ENCODE measurements around the gene LRBA. TPM values are rescaled to one million over a fixed set of nuclear protein-coding genes. Genes with fewer than 3 reads are reported as not detected.

The LRBA gene
- polyA plus RNA-seq, 1 of the 3 experiments (the other 2 are of a cell fraction) = 11.4 TPM

DNA sequence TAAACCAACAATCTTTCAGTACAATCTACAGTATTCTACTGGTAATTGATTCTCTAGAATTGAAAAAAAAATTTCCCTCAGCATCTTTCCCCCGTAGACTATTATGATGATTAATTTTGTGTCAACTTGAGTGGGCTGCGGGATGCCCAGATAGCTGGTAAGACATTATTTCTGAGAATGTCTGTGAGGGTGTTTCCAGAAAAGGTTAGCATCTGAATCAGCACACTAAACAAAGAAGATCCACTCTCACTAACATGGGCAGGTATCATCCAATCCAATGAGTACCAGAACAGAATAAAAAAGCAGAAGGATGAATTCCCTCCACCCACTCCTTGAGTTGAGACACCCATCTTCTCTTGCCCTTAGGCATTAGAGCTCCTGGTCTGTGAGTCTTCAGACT lies 619.2 kb downstream of the LRBA start:
- TF ChIP-seq TCF12 (IDR thresholded peaks at IDR 0.05) = no peak
- no peak for TF ChIP-seq EP300 (IDR thresholded peaks at IDR 0.05; ENCODE audit: borderline replicate concordance in 1 of 2, low read depth in 1 of 2, low read length in 1 of 2)
- TF ChIP-seq TAF1 (IDR thresholded peaks at IDR 0.05; ENCODE audit: borderline replicate concordance, low read depth, low read length) = no peak
- TF ChIP-seq, protein P1, sequence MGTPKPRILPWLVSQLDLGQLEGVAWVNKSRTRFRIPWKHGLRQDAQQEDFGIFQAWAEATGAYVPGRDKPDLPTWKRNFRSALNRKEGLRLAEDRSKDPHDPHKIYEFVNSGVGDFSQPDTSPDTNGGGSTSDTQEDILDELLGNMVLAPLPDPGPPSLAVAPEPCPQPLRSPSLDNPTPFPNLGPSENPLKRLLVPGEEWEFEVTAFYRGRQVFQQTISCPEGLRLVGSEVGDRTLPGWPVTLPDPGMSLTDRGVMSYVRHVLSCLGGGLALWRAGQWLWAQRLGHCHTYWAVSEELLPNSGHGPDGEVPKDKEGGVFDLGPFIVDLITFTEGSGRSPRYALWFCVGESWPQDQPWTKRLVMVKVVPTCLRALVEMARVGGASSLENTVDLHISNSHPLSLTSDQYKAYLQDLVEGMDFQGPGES (IDR thresholded peaks at IDR 0.05; ENCODE audit: low read depth, low read length) = no peak
- no peak for TF ChIP-seq RAD21 (IDR thresholded peaks at IDR 0.05; ENCODE audit: low read length)
- no peak for TF ChIP-seq JUND (IDR thresholded peaks at IDR 0.05)
- TF ChIP-seq MXI1 (IDR thresholded peaks at IDR 0.05; ENCODE audit: low read depth, low read length) = no peak
- no peak for TF ChIP-seq POLR2AphosphoS5 (IDR thresholded peaks at IDR 0.05; ENCODE audit: low read depth, low read length)
- TF ChIP-seq FOSL2 (IDR thresholded peaks at IDR 0.05; ENCODE audit: borderline replicate concordance, low read depth) = no peak
- TF ChIP-seq, protein P2, sequence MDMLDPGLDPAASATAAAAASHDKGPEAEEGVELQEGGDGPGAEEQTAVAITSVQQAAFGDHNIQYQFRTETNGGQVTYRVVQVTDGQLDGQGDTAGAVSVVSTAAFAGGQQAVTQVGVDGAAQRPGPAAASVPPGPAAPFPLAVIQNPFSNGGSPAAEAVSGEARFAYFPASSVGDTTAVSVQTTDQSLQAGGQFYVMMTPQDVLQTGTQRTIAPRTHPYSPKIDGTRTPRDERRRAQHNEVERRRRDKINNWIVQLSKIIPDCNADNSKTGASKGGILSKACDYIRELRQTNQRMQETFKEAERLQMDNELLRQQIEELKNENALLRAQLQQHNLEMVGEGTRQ (IDR thresholded peaks at IDR 0.05; ENCODE audit: borderline replicate concordance, low read depth, low read length) = no peak
- no peak for TF ChIP-seq SMC3 (IDR thresholded peaks at IDR 0.05; ENCODE audit: low read depth, low read length)
- no peak for TF ChIP-seq RCOR1 (IDR thresholded peaks at IDR 0.05; ENCODE audit: low read length)
- TF ChIP-seq, protein P3, sequence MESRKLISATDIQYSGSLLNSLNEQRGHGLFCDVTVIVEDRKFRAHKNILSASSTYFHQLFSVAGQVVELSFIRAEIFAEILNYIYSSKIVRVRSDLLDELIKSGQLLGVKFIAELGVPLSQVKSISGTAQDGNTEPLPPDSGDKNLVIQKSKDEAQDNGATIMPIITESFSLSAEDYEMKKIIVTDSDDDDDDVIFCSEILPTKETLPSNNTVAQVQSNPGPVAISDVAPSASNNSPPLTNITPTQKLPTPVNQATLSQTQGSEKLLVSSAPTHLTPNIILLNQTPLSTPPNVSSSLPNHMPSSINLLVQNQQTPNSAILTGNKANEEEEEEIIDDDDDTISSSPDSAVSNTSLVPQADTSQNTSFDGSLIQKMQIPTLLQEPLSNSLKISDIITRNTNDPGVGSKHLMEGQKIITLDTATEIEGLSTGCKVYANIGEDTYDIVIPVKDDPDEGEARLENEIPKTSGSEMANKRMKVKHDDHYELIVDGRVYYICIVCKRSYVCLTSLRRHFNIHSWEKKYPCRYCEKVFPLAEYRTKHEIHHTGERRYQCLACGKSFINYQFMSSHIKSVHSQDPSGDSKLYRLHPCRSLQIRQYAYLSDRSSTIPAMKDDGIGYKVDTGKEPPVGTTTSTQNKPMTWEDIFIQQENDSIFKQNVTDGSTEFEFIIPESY (IDR thresholded peaks at IDR 0.05; ENCODE audit: borderline replicate concordance, low read depth) = no peak
- ChIA-PET CTCF (interaction anchor here (0.7 to 1.1 kb wide), 2 partner anchors 9 to 471 kb away, joined by 3 read pairs; no protein-coding TSS in a partner anchor), POLR2A (no interaction called here)
- Histone ChIP-seq H3K4me1 (ENCODE audit: control insufficient read depth in 1 of 2, insufficient read depth in 2 of 2, low read depth in 1 of 2, low read length in 1 of 2) (no peaks in the 10 kb centered on the region), H3K4me3 (ENCODE audit: low read depth in 2 of 2, low read length in 1 of 2) (no peak overlapping the region), H4K20me1 (ENCODE audit: insufficient read depth) (no peaks in the 10 kb centered on the region), H3K9me3 (0 out of 2 replicates have a peak, but pooled peaks cover 5% of the 10 kb centered on the region), H3K79me2 (ENCODE audit: insufficient read depth) (no peaks in the 10 kb centered on the region), H3K27ac (ENCODE audit: low read depth in 2 of 2, low read length in 1 of 2) (no peak overlapping the region), H2AFZ (ENCODE audit: low read depth) (no peak overlapping the region), H3K36me3 (replicated peaks in 1 of 2; ENCODE audit: control insufficient read depth in 1 of 2, insufficient read depth in 2 of 2, low read length in 1 of 2) (no peaks in the 10 kb centered on the region), H3F3A (replicated peaks; ENCODE audit: insufficient read depth) (no peaks in the 10 kb centered on the region), H3K9me2 (no peaks in the 10 kb centered on the region), H3K9ac (no peak overlapping the region), H3K27me3 (ENCODE audit: insufficient read depth) (no peaks in the 10 kb centered on the region), H3K4me2 (no peak overlapping the region)
- 69% methylated on average over 2 of the region's 2 CpGs for WGBS (ENCODE audit: low lambda C conversion rate)
- no peak for DNase-seq

DNA sequence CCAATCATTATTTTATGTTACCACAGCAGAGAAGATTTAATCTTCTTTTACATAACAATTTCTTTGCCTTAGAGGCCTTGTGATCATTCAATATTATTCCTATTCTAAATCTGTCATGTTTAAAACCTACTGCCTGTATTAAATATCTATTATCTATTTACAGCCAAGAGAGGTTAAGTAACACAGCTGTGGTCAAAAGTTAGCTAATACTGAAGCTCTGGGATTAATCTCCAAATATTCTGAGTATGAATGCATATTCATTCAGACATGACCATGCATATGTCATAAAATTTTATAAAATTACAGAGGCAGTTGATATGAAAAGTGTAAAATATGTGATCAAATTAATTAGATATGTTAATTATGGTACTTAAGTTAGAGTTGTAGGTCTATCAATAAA lies 621.0 kb downstream of the LRBA start:
- 0 out of 2 replicates have a peak, but pooled peaks cover 5% of the 10 kb centered on the region for H3K9me3 ChIP-seq
- no peak overlapping the region for H3K4me3 ChIP-seq (ENCODE audit: low read depth in 2 of 2, low read length in 1 of 2)
- no peaks in the 10 kb centered on the region for H3K9me2 ChIP-seq
- no peak overlapping the region for H3K9ac ChIP-seq
- no peaks in the 10 kb centered on the region for H3F3A ChIP-seq (replicated peaks; ENCODE audit: insufficient read depth)
- H3K4me2 ChIP-seq = no peak overlapping the region
- no peaks in the 10 kb centered on the region for H4K20me1 ChIP-seq (ENCODE audit: insufficient read depth)
- no peak overlapping the region for H2AFZ ChIP-seq (ENCODE audit: low read depth)
- H3K36me3 ChIP-seq (replicated peaks in 1 of 2; ENCODE audit: control insufficient read depth in 1 of 2, insufficient read depth in 2 of 2, low read length in 1 of 2) = no peaks in the 10 kb centered on the region
- no peaks in the 10 kb centered on the region for H3K27me3 ChIP-seq (ENCODE audit: insufficient read depth)
- DNase-seq = no peak
- no peaks in the 10 kb centered on the region for H3K4me1 ChIP-seq (ENCODE audit: control insufficient read depth in 1 of 2, insufficient read depth in 2 of 2, low read depth in 1 of 2, low read length in 1 of 2)
- no peaks in the 10 kb centered on the region for H3K79me2 ChIP-seq (ENCODE audit: insufficient read depth)
- POLR2A ChIA-PET = no interaction called here
- CTCF ChIA-PET = no interaction called here
- no peak overlapping the region for H3K27ac ChIP-seq (ENCODE audit: low read depth in 2 of 2, low read length in 1 of 2)
- TF ChIP-seq FOXJ3 (CRISPR knock-in tag; IDR thresholded peaks at IDR 0.05) (no peak), NRF1 (IDR thresholded peaks at IDR 0.05; ENCODE audit: low read depth, low read length) (no peak), CHD2 (IDR thresholded peaks at IDR 0.05; ENCODE audit: low read length, partially characterized antibody) (no peak), MEF2A (IDR thresholded peaks at IDR 0.05; ENCODE audit: borderline replicate concordance, low read depth) (no peak), EP300 (IDR thresholded peaks at IDR 0.05; ENCODE audit: borderline replicate concordance in 1 of 2, low read depth in 1 of 2, low read length in 1 of 2) (no peak), MXI1 (IDR thresholded peaks at IDR 0.05; ENCODE audit: low read depth, low read length) (no peak), TCF12 (IDR thresholded peaks at IDR 0.05) (no peak), RCOR1 (IDR thresholded peaks at IDR 0.05; ENCODE audit: low read length) (no peak), FOXM1 (IDR thresholded peaks at IDR 0.05; ENCODE audit: low read depth) (no peak)
- TF ChIP-seq, protein P2 (IDR thresholded peaks at IDR 0.05; ENCODE audit: borderline replicate concordance, low read depth, low read length) = no peak
- TF ChIP-seq, protein P1 (IDR thresholded peaks at IDR 0.05; ENCODE audit: low read depth, low read length) = no peak
- TF ChIP-seq, protein P4, sequence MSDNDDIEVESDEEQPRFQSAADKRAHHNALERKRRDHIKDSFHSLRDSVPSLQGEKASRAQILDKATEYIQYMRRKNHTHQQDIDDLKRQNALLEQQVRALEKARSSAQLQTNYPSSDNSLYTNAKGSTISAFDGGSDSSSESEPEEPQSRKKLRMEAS (IDR thresholded peaks at IDR 0.05; ENCODE audit: low read depth) = no peak
- TF ChIP-seq, protein P5, sequence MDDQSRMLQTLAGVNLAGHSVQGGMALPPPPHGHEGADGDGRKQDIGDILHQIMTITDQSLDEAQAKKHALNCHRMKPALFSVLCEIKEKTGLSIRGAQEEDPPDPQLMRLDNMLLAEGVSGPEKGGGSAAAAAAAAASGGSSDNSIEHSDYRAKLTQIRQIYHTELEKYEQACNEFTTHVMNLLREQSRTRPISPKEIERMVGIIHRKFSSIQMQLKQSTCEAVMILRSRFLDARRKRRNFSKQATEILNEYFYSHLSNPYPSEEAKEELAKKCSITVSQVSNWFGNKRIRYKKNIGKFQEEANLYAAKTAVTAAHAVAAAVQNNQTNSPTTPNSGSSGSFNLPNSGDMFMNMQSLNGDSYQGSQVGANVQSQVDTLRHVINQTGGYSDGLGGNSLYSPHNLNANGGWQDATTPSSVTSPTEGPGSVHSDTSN (IDR thresholded peaks at IDR 0.05) = no peak

All from SK-N-SH (cell line).